Measurements from ENCODE around the gene IL1RAPL2.
"Not testable (repeated sequence)": the region's sequence is repeated elsewhere in the genome, so short reads cannot be mapped to it uniquely, and the experiment has no call there.

The IL1RAPL2 gene

DNA sequence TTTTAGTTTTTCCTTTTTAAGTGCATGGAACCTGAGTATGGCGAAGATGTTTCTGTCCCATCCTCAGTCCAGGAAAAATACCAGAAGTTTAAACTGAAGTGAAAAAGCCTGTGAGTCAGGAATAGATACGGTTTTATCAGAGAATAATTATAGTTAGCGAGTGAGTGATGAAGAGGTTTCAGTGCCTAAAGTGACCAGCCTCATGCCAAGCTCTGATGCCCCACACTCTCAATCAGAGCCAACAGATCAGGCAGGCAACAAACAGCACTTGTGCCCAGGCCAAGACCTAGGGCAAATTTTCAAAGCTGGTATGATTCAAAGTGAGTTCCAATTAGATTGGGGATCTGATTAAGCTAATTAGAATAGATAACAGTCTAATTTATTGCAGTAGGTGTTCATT is 1043.5 kb downstream of the IL1RAPL2 start:
- DNase-seq (ENCODE audit: low spot score): no peak

DNA sequence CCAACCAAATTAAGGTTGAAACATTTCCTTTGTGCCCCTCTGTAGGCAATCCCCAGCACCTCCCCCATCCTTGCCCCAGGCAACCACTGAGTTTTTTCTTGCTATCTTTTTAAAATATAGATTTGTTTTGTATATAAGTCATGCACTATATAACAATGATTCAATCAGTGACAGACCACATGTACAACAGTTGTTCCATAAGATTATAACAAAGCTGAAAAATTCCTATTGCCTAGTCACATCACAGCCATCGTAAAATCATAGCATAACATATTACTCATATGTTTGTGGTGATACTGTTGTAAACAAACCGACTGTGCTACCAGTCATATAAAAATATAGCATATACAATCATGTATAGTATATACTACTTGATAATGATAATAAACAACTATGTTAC is 1044.4 kb downstream of the IL1RAPL2 start:
- DNase-seq (ENCODE audit: low spot score): no peak

DNA sequence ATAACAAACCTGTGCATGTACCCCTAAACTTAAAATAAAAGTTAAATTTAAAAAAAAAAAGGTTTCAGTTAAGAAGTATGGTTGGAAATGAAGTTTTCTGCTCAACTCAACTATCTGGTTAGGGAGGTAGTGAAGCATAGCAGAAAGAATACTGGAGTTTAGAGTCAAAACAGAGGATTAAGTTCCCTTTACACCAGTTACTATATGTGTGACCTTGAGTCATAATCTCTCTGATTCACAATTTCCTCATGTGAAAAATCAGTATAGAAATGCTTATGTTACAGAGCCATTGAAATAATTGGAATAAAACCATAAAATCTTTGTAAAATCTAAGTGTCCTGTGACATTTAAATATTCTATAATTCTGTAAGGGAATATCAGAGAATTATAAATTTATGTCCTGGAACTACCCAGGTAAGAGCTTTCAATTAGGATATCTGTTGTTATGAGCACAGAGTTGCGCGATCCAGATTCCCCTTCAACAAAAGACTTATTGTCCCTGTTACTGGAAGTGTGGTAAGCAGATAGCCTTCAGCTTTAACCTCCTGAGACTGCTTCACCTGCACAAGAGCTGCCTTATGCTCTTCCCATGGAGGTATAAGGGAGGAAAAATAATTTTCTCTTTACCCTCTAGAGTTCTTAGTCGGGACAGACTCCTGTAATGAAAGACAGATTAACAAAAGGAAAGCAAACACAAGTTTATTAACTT is 1052.5 kb downstream of the IL1RAPL2 start:
- DNase-seq (ENCODE audit: low spot score): no peak

DNA sequence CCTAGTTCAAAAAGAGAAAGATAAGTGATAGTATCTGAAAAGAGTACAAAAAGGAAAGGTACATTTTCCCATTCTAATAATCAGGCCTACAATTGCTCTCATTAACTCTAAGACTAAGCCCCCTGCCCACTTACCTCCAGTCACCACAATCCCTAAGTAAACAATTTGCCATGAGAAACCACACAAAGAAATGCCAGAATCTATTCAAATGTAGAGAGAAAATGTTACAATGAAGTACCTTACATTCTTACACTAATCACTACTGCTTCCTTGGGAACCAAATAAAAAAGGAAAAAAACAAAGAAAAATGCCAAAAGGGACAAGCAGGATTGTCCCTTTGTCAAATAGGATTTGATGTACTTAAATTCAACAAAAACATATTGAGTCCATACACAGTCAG is 1068.2 kb downstream of the IL1RAPL2 start:
- DNase-seq (ENCODE audit: low spot score): no peak

DNA sequence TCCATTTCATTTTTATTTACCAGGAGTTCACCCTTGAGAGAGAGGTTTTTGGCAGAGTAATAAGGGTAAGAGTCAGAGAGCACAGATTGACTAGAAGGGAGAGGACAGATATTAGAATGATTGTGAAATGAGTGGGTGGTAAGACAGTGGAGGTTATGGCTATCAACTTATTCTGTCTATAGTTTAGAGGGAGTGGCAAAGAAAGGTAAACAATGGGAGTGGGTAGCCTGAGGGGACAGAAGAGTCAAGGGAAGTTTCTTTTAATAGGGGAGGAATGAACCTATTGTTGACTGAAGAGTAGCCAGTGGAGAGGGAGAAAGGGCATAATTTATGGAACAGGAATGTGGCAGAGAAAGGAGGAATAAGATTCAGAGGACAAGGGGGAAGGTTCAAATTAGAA is 1069.8 kb downstream of the IL1RAPL2 start:
- no peak for DNase-seq (ENCODE audit: low spot score)

DNA sequence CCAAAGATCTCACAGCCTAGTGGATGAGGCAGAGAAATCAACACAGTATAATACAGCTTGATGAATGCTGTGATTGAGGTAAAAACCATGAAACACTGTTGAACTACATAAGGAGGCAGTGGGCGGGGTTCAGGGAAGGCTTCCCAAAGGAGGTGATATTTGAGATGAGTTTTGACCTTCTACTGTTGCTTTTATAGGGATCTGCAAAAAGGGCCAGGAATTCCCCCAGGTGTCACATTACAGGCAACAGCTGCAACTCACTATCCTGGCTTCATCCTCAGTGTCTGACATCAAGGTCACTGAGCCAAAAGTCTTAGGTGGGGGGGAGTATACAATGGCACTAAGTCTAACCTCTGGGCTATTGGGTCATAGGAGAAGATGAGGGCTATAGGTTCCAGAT is 1070.7 kb downstream of the IL1RAPL2 start:
- DNase-seq (ENCODE audit: low spot score): no peak

DNA sequence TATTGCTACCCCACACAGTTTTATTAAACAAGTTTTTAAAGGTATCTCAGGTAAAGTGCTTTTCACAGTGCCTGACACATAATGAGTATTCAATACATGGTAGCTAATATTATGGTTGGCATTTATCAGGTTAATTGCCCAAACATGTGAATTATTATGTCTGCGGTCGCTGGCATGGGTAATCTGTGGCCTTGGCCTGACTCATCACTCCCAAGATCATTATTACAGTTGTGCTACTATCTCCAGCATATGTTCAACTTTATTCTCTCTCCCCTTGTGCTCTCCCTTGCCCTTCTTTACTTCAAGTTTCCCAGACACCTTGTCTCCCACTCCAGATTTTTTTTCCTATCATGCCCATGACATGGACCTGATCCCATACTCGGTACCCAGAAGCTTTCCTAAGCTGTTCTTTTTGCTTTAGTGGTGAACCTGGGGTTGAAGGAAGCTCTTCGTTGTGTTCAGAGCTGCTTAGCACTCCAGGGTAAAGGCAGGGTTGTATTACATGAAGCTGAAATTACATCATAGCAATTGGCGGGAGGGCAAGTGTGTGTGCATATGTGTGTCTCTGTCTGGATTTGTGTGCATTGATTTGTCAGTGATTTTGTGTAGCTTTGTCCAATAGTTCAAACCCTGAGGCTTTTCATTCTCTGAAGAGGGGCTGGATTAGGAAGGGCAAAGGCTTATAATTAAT is 1079.8 kb downstream of the IL1RAPL2 start:
- DNase-seq (ENCODE audit: low spot score): no peak

DNA sequence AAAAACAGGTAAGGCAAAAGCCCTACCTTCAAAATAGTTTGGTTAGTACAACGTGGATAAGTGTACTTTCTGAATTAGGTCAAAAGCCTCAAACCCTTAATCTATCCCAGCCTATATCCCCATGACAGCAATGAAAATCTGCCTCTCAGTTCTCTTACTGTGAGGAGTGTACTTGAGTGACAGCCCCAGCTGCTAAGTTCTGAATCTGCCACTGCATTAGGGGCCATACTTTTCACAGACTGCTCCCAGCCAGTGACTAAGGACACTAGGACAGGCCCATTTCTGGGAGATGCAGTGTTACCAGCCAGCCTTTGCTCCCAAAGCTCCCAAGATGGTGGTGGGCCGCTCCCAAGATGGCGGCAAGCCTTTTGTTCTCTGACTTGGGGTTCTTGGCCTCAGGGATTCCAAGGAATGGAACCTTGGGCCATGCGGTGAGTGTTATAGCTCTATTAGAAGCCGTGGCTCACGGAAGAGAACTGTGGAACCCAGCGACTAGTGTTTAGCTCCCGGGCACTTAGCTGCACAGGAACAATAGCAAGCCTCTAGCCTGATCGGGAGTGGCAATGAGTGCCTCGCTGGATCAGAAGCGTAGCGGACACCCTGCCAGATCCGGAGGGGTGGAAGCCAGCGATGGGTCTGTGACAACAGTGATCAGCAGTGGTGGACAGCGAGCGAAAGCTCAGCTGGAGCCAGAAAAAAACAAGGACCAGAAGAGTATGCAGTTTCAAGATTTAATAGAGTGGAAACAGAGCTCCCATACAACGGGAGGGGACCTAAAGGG is 1080.8 kb downstream of the IL1RAPL2 start:
- DNase-seq (ENCODE audit: low spot score): no peak

DNA sequence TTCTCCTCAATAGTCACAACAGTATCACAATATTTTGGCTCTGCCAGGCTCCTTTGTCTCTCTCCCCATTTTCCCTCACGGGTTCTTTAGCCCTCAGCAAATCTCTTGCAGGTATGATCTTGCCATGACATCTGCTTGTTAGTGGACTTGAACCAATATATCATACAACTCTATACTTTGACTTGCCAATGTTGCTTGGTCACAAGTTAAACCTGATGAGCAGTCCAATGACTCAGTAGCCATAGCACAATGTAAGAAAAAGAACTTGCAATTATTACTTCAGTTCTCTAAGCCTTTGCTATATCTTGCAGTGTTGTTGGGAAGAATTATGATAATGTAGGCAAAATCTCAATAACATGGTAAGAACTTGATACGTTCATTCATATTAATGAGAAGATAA is 1081.8 kb downstream of the IL1RAPL2 start:
- no peak for DNase-seq (ENCODE audit: low spot score)

DNA sequence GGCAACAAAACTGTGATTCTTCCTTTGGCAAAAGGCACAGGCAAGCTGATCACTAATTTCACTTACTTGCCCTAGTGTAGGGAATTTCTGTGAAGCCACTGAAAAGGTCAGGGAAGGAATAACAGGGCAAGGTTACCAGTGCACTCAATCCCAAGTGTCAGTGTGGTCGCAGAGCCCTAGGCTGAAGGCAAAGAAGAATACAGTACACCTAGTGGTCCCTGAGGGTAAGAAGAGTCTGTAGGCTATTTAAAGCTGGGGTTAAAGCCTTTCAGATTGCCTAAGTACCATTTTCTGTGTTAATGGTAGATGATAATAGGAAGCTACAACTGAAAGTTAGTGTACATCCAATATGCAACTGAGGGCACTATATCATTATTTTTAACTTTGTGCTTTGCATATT is 1082.7 kb downstream of the IL1RAPL2 start:
- DNase-seq (ENCODE audit: low spot score): no peak

DNA sequence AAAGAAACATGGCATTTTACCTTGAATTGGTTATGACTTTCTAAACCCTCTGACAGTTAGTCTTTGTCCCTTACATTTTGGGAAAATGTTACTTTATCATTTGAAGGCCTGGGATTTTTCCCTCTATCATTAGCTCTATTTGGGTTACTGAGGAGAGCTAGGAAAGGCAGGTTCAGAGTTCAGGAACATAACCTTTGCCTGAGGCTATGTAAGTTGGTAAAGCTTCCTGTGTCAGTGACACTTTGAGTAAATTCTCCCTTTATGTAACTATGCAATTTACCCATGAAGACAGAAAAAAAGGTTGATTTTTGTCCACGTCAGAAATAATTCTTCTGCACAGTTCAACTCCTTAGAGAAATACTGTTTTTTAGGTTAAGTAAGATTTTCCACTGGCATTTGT is 1084.6 kb downstream of the IL1RAPL2 start:
- no peak for DNase-seq (ENCODE audit: low spot score)

DNA sequence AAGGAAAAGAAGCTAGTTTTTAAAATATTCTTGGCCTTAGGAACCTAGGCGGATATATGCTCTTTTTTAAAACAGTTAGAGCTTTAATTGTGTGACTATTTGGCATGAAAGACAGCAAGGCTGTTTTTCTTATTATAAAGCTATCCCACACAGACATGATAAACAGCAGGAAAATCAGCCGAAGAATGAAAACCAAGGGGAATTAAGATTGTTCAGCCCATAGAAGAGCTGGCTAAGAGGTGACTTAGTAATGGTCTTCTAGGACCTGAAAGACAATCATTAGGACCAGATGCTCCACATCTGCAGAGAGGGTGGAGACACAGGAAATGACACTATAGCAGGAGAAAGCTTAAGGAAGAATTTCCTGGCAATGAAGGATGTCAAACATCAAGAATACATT is 1085.0 kb downstream of the IL1RAPL2 start:
- no peak for DNase-seq (ENCODE audit: low spot score)

DNA sequence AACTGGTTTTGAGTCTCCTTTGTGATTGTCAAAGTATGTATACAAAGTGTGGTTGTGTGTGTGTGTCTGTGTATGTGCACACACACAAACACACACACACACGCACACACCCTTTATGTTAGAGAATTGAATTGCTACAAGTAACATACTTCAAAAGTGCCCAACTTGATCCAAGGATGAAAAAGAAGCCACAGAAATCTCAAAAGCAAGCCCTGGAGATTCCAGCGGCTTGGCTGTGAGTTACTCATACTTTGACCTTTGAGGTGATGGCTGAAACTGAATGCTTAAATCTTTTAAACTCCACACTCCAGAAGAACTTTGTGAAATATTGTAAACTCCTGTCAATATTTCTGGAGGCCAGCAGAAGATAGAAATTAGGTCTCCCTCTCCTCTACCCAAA is 1087.9 kb downstream of the IL1RAPL2 start:
- DNase-seq (ENCODE audit: low spot score): no peak

DNA sequence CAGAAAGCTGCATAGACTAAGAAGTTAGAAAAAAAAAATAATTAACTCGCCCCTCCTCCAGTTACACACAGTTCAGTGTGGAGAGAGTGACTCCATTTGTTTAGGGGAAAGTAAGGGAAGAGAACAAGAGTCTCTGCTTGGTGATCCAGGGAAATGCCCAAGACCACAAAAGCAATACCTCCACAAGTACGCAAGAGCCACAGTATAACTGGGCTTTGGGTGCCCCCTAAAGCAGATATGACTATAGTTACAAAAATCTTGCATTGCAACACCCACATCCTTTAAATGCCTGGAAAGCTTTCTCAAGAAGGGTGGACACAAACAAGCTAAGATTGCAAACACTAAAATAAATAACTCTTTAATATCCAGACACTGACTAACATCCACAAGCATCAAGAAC is 1092.1 kb downstream of the IL1RAPL2 start:
- no peak for DNase-seq (ENCODE audit: low spot score)

DNA sequence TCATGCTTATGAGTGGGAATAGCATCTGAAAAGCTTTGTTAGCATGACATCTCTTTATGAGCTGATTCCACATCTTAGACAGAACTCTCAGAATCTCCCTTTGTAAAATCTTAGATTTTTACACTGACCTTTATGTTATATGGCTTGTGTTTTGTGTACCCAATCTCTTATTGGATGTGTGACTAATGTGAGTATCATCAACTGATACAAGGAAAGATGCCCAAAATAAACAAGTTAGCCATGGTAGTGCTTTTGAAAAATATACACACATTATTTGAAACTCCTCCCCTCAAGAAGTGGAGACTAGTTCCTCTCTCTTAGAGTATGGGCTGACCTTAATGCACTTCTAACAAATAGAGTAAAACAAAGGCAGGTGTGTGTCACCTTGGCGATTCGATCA is 1096.2 kb downstream of the IL1RAPL2 start:
- no peak for DNase-seq (ENCODE audit: low spot score)

DNA sequence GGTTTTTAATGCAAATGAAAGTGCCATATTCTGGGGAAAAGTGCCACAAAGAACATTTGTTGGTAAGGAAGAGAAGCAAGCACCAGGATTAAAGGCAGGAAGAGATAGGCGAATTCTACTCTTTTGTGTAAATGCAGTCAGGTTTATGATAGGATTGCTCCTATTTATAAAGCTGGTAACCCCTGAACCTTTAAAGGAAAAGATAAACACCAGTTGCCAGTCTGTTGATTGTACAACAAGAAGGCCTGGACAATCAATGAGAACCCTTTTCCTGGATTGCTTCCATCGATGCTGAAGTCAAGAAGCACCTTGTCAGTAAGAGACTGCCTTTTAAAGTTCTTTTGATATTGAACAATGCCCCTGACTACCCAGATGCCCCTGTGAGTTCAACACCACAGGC is 1098.2 kb downstream of the IL1RAPL2 start:
- DNase-seq (ENCODE audit: low spot score): no peak

DNA sequence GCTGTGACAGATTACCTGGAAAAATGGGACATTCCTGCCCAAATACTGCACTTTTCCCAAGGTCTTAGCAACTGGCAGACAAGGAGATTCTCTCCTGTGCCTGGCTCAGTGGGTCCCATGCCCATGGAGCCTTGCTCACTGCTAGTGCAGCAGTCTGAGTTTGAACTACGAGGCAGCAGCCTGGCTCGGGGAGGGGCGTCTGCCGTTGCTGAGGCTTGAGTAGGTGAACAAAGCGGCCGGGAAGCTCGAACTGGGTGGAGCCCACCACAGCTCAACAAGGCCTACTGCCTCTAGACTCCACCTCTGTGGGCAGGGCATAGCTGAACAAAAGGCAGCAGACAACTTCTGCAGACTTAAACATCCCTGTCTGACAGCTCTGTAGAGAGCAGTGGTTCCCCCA is 1118.3 kb downstream of the IL1RAPL2 start:
- DNase-seq (ENCODE audit: low spot score): not testable (repeated sequence)

DNA sequence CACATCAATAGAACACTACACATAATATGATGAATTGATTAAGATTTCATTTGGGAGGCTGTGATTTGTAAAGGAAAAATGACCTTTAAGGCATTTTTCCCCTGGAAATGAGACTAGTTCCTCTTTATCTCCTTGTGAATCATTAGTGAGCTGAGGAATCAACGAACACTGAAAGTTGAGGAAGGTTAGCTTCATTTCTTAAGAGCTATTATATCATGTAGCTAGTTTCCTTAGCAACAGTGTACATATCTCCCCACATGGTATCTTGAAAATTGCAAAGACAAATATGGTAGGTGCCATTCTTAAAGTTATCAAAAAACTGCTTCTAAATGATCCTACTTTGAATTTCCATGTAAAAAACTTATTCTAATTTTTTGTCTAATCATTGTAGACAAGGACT is 1128.8 kb downstream of the IL1RAPL2 start:
- no peak for DNase-seq (ENCODE audit: low spot score)

DNA sequence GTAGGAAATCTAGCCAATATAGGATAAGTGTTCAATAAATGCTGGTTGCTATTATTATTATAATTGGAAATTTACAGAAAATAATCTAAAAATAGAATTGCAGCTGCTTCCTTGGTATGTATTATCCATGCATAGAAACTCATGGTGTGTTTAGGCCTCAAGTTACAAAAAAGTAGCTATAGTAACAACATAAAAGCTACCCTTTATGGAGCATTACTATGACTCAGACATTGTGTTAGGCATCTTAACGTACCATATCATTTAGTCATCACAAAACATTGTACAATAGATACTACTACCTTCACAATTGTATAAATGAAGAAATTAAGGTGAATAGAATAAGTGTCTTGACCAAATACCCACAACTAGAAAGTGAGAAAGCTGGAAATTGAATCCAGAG is 1129.5 kb downstream of the IL1RAPL2 start:
- DNase-seq (ENCODE audit: low spot score): no peak

DNA sequence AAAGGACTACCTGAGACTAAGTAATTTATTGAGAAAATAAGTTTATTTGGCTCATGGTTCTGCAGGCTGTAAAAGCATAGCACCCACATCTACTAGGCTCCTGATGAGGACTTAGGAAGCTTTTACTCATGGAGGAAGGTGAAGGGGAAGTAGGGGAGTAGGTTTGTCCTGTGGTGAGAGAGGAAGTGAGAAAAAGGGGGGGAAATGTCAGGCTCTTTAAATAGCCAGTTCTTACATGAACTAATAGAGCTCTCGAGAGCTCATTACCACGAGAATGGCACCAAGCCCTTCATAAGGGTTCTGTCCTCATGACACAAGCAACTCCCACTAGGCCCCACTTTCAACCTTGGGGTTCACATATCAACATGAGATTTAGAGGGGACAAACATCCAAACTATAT is 1130.9 kb downstream of the IL1RAPL2 start:
- DNase-seq (ENCODE audit: low spot score): no peak

DNA sequence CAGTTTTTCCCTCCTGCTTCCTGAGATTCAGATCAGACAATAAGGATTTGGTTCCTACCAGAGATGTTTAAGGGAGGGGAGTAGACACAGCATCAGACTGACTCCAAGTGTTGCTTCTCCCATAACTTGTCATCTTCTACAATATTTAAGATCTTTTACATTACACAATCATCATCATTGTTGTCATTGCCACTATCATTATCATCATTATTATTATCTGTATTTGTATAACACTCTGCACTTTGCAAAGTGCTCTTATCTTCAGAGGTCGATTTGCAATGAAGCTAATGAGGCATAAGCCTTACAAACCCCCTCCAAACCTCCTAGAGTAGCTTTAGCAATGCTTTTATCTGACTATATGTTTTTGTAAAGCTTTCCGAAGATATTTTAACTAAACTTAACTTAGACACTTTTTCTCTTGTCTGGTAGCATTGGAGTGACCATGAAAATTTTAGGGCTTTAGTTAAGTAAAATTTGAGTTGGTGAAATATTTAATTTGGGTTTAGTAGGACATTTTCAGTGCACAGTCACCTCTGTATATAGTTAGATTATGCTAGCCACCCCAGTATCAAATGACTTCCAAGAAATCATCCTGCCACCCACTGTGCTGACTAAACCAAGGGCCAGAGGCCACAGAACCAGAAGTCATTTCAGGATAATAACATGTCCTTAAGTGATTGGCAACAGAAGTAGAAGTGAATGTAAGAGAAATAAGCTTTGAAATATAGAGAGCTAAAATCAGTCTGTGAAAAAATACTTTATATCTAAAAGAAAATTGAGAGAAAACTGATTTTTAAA is 1132.2 kb downstream of the IL1RAPL2 start:
- DNase-seq (ENCODE audit: low spot score): no peak

DNA sequence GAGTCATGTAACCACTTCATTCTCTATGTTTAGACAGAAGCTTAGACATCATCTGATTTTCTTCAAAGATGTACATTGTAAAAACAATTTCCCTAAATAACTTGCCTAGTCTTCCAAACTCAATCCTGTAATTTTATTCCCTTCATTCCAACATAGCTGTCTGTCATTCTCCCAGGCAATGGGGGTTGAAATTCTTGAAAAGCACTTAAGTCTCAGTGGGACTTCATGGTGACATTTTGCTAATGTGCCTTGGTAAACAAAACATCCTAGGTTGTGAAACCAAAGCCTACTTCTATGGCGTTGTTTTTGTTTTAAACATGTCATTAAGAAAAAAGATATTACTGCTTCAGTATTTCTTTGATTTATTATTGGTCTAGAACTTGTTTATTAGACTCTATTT is 1134.3 kb downstream of the IL1RAPL2 start:
- no peak for DNase-seq (ENCODE audit: low spot score)

Measured in HuH-7.5 (cell line).